H1 (cell line): ENCODE data around the gene ASCL2. TPM values are rescaled to one million over a fixed set of nuclear protein-coding genes. Genes with fewer than 3 reads are reported as not detected.

Experiments used
- CHD7 ChIP-seq: fragments of 300-600 bp; sonication (generic); IDR thresholded peaks from 2 replicates; pipeline ENCODE4 v1.7.1; 2012; ENCODE audit warnings: low read length, moderate library complexity, mild to moderate bottlenecking, inconsistent platforms; ENCODE audit not compliant: insufficient replicate concordance
- CTCF ChIP-seq, 3 experiments: IDR thresholded peaks; 1 replicate in 2 of 3; 2 replicates in 1 of 3; pipeline versions ENCODE4 v1.5.1 to v1.6.1; 2011; ENCODE audit warnings: low read length in 3 of 3, mild to moderate bottlenecking in 3 of 3, inconsistent platforms in 2 of 3, low read depth in 1 of 3, moderate library complexity in 1 of 3; ENCODE audit not compliant: insufficient read depth in 1 of 3; ENCODE audit errors: control extremely low read depth in 1 of 3
- HDAC6 ChIP-seq: IDR thresholded peaks from one replicate; pipeline ENCODE4 v1.7.1; 2012; ENCODE audit warnings: low read depth, mild to moderate bottlenecking, inconsistent platforms, low read length, moderate library complexity
- SAP30 ChIP-seq: fragments of 300-600 bp; sonication (generic); IDR thresholded peaks from 2 replicates; pipeline ENCODE4 v1.7.1; 2012; ENCODE audit warnings: low read length, moderate library complexity, mild to moderate bottlenecking, inconsistent platforms; ENCODE audit not compliant: insufficient read depth, insufficient replicate concordance
- polyA plus RNA-seq, 7 experiments: library from polyadenylated mRNA; depleted of rRNA in 3 of 7; stranded (reverse) in 5 of 7; unstranded in 2 of 7; fragments of >200 nt in 5 of 7; fragments of 200-250 nt in 2 of 7; gene quantifications; 1 replicate in 5 of 7; 2 replicates in 1 of 7; 4 replicates in 1 of 7; pipeline versions ENCODE4 v1.2.1 to v1.2.3, GENCODE V29; 2011 to 2013; ENCODE audit warnings: missing spikeins in 2 of 7, mixed read lengths in 2 of 7
- total RNA-seq: library from RNA; stranded (reverse); fragmentation: NEBNext Ultra II Directional; extraction: Animal tissue kit (Norgen Biotek cat#: 25700); gene quantifications from 2 replicates; pipeline ENCODE4 v1.2.1, GENCODE V29; 2021

The ASCL2 gene
- total and polyA plus RNA-seq, 2 of the 8 experiments (the other 6 are each of a cell fraction or from before 2014, with no cell fraction given) = 0.51 to 0.56 TPM

DNA sequence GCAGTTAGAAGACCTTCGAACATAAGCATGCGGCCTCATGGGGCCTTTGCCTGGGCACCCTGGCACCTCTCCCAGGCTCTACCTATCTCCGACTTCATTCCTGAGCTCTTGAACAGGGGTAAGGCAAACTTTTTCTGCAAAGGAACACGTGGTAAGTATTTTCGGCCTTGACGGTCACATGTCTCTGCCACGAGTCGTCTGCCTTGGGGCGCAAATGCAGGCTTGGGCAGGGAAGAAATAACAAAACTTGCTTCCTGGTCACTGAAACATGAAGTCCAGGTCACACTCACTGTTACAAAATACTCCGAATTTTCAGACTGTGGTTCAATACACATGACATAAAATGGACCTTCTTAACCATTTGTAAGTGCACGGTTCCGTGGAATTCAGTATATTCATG lies 3.4 kb upstream of the ASCL2 start (continued):
- no peak for TF ChIP-seq SAP30
- TF ChIP-seq CHD7 = no peak
- TF ChIP-seq HDAC6 = no peak
- TF ChIP-seq CTCF (IDR thresholded peaks at IDR 0.05; ENCODE audit: control extremely low read depth in 1 of 3, insufficient read depth in 1 of 3, low read depth in 1 of 3, low read length in 3 of 3) = no peak
